ENCODE measurements around the gene SGMS1. TPM values are rescaled to one million over a fixed set of nuclear protein-coding genes. Genes with fewer than 3 reads are reported as not detected.

The SGMS1 gene
- total RNA-seq, 1 experiment from 2014 or later = 20.4 TPM

- Mint-ChIP-seq H3K36me3 (ENCODE audit: insufficient read depth in 1 of 3, low read depth in 3 of 3) (no peaks in the 10 kb centered on the region), H3K4me3 (no peak overlapping the region), H3K9me3 (no peaks in the 10 kb centered on the region), H3K27ac (no peak overlapping the region), H3K4me1 (peaks cover 27 to 30% of the 10 kb centered on the region in 2 experiments), H3K27me3 (ENCODE audit: low read depth) (no peaks in the 10 kb centered on the region)
- Histone ChIP-seq H2AFZ (ENCODE audit: low read length) (no peak overlapping the region), H2BK20ac (ENCODE audit: low read depth, low read length, poor library complexity, severe bottlenecking) (no peak overlapping the region), H3K9ac (ENCODE audit: extremely low read depth, insufficient read length, low read length) (no peak overlapping the region), H3K23ac (ENCODE audit: insufficient read length, low read depth, low read length) (no peak overlapping the region), H3K79me1 (ENCODE audit: insufficient read depth, low read depth, low read length, poor library complexity, severe bottlenecking) (no peaks in the 10 kb centered on the region), H3K4me2 (ENCODE audit: insufficient read depth, insufficient read length, low read length) (no peak overlapping the region), H4K91ac (ENCODE audit: insufficient read length, low read depth, low read length) (no peak overlapping the region), H2BK120ac (ENCODE audit: low read depth, low read length, poor library complexity, severe bottlenecking) (no peak overlapping the region), H2BK5ac (ENCODE audit: insufficient read length, low read length) (no peak overlapping the region), H3K4me1 (ENCODE audit: insufficient read depth, low read length) (peaks cover 8% of the 10 kb centered on the region; the same call in 1 of the 2 replicates), H4K8ac (replicated peaks; ENCODE audit: insufficient read length, low read depth, low read length) (no peak overlapping the region), H3K14ac (ENCODE audit: insufficient read depth, low read length) (no peak overlapping the region), H4K20me1 (ENCODE audit: control insufficient read depth, insufficient read depth, insufficient read length) (no peaks in the 10 kb centered on the region), H3K27ac (ENCODE audit: insufficient read length, low read depth, low read length) (no peak overlapping the region), H4K5ac (ENCODE audit: insufficient read length, low read depth, low read length) (no peak overlapping the region), H3K27me3 (ENCODE audit: insufficient read depth, low read length) (no peaks in the 10 kb centered on the region), H3K18ac (ENCODE audit: insufficient read length, low read depth, low read length) (no peak overlapping the region), H2BK12ac (ENCODE audit: insufficient read length, low read depth, low read length) (no peak overlapping the region), H3K4ac (ENCODE audit: low read depth, low read length) (no peak overlapping the region), H3K23me2 (ENCODE audit: insufficient read length, low read depth, low read length, poor library complexity, severe bottlenecking) (no peaks in the 10 kb centered on the region), H2AK5ac (ENCODE audit: insufficient read length, low read length) (no peak overlapping the region), H3K79me2 (ENCODE audit: insufficient read depth, low read length) (no peaks in the 10 kb centered on the region), H2BK15ac (ENCODE audit: low read depth, low read length) (no peak overlapping the region), H3T11ph (ENCODE audit: low read length) (no peak overlapping the region), H3K56ac (ENCODE audit: insufficient read length, low read depth, low read length) (no peak overlapping the region), H3K9me3 (ENCODE audit: control insufficient read depth, low read depth, low read length) (no peaks in the 10 kb centered on the region)
- DNase-seq = no peak
- TF ChIP-seq, protein P1, sequence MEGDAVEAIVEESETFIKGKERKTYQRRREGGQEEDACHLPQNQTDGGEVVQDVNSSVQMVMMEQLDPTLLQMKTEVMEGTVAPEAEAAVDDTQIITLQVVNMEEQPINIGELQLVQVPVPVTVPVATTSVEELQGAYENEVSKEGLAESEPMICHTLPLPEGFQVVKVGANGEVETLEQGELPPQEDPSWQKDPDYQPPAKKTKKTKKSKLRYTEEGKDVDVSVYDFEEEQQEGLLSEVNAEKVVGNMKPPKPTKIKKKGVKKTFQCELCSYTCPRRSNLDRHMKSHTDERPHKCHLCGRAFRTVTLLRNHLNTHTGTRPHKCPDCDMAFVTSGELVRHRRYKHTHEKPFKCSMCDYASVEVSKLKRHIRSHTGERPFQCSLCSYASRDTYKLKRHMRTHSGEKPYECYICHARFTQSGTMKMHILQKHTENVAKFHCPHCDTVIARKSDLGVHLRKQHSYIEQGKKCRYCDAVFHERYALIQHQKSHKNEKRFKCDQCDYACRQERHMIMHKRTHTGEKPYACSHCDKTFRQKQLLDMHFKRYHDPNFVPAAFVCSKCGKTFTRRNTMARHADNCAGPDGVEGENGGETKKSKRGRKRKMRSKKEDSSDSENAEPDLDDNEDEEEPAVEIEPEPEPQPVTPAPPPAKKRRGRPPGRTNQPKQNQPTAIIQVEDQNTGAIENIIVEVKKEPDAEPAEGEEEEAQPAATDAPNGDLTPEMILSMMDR (conservative IDR thresholded peaks at IDR 0.05) = no peak
- WGBS (ENCODE audit: extremely low coverage, insufficient read length, low lambda C conversion rate) = no CpG with 5 or more reads among the region's 3 CpGs
These were observed 103.6 kb downstream of the SGMS1 start for GRCh38 chr10:50520115-50520514.
